NOMO-1 treated with DMSO at 0.1 percent for 48 hours (cell line): ENCODE measurements around the gene NEK6.

ENCODE experiments used
- DNase-seq: peaks from one replicate; lab custom pipeline; 2025; ENCODE audit not compliant: unreplicated experiment; lab: John Stamatoyannopoulos, UW

The NEK6 gene

GRCh38 chr9:124339603-124340146 is 81.9 kb downstream of the NEK6 start:
- DNase-seq: no peak

- no peak for DNase-seq
These were observed 82.7 kb downstream of the NEK6 start for GRCh38 chr9:124340219-124341069.

GRCh38 chr9:124341455-124342170 is 83.9 kb downstream of the NEK6 start:
- no peak for DNase-seq

GRCh38 chr9:124342402-124342775 is 84.6 kb downstream of the NEK6 start:
- no peak for DNase-seq

GRCh38 chr9:124342776-124343485 is 85.2 kb downstream of the NEK6 start:
- DNase-seq: no peak

- no peak for DNase-seq
These were observed 86.0 kb downstream of the NEK6 start for GRCh38 chr9:124343533-124344290.

GRCh38 chr9:124344291-124345050 is 86.7 kb downstream of the NEK6 start:
- no peak for DNase-seq

GRCh38 chr9:124345063-124345462 is 87.3 kb downstream of the NEK6 start:
- no peak for DNase-seq

GRCh38 chr9:124345751-124346281 is 88.1 kb downstream of the NEK6 start:
- no peak for DNase-seq

- no peak for DNase-seq
These were observed 88.8 kb downstream of the NEK6 start for GRCh38 chr9:124346347-124347163.

- no peak for DNase-seq
These were observed 89.6 kb downstream of the NEK6 start for GRCh38 chr9:124347206-124347967.

- DNase-seq: no peak
These were observed 90.2 kb downstream of the NEK6 start for GRCh38 chr9:124347968-124348358.

- no peak for DNase-seq
These were observed 90.6 kb downstream of the NEK6 start for GRCh38 chr9:124348363-124348762.

- no peak for DNase-seq
These were observed 91.1 kb downstream of the NEK6 start for GRCh38 chr9:124348831-124349230.

- no peak for DNase-seq
These were observed 91.5 kb downstream of the NEK6 start for GRCh38 chr9:124349267-124349666.

- no peak for DNase-seq
These were observed 92.1 kb downstream of the NEK6 start for GRCh38 chr9:124349675-124350493.

- no peak for DNase-seq
These were observed 92.9 kb downstream of the NEK6 start for GRCh38 chr9:124350494-124351263.
